CD14-positive monocyte (primary cell): ENCODE measurements around the gene AKAP8. TPM values are rescaled to one million over a fixed set of nuclear protein-coding genes. Genes with fewer than 3 reads are reported as not detected.

Experiments used
- DNase-seq, 3 donors: peaks; one replicate each; pipeline ENCODE4 v3.0.0-alpha.2; 2011 to 2022
- H2AFZ ChIP-seq: 2 replicates; pipeline ENCODE4 v1.6.0; 2012; ENCODE audit warnings: mild to moderate bottlenecking, low read depth, low read length, inconsistent platforms; ENCODE audit not compliant: insufficient read depth, poor library complexity, severe bottlenecking
- H3K27ac ChIP-seq, 2 donors: 1 replicate in 1 of 2; 2 replicates in 1 of 2; pipeline ENCODE4 v1.5.1; 2012 to 2013; ENCODE audit warnings: low read length in 2 of 2, control low read depth in 1 of 2, inconsistent platforms in 1 of 2, low read depth in 1 of 2, mild to moderate bottlenecking in 1 of 2
- H3K27me3 ChIP-seq, 2 donors: one replicate each; pipeline versions ENCODE4 v1.6.0 to v1.6.1; 2011 to 2013; ENCODE audit warnings: low read length in 2 of 2; ENCODE audit not compliant: control insufficient read depth in 2 of 2, insufficient read depth in 2 of 2
- H3K36me3 ChIP-seq, 2 donors: replicated peaks in 1 of 2; 1 replicate in 1 of 2; 2 replicates in 1 of 2; pipeline versions ENCODE4 v1.5.1 to v1.6.1; 2012 to 2013; ENCODE audit warnings: low read length in 2 of 2, control low read depth in 1 of 2, inconsistent platforms in 1 of 2, mild to moderate bottlenecking in 1 of 2; ENCODE audit not compliant: insufficient read depth in 2 of 2, control insufficient read depth in 1 of 2
- H3K4me1 ChIP-seq, 2 donors: 1 replicate in 1 of 2; 2 replicates in 1 of 2; pipeline versions ENCODE4 v1.5.1 to v1.6.1; 2012 to 2013; ENCODE audit warnings: low read length in 2 of 2, control low read depth in 1 of 2, inconsistent platforms in 1 of 2, mild to moderate bottlenecking in 1 of 2, moderate library complexity in 1 of 2; ENCODE audit not compliant: insufficient read depth in 2 of 2, control insufficient read depth in 1 of 2
- H3K4me2 ChIP-seq: replicated peaks from 2 replicates; pipeline ENCODE3; 2012; ENCODE audit warnings: low read length, moderate library complexity, mild to moderate bottlenecking; ENCODE audit not compliant: poor library complexity, severe bottlenecking; ENCODE audit errors: extremely low read depth
- H3K4me3 ChIP-seq, 3 experiments: fragments of 200-600 bp in 1 of 3; sonication (generic) in 1 of 3; replicated peaks in 1 of 3; 1 replicate in 2 of 3; 2 replicates in 1 of 3; pipeline ENCODE4 v1.5.1; 2011 to 2013; ENCODE audit warnings: low read length in 3 of 3, mild to moderate bottlenecking in 3 of 3, control low read depth in 2 of 3, low read depth in 2 of 3, inconsistent platforms in 1 of 3, moderate library complexity in 1 of 3
- H3K79me2 ChIP-seq: 2 replicates; pipeline ENCODE4 v1.6.0; 2012; ENCODE audit warnings: mild to moderate bottlenecking, control low read depth, inconsistent platforms, low read length, moderate library complexity; ENCODE audit not compliant: insufficient read depth
- H3K9ac ChIP-seq: 2 replicates; pipeline ENCODE4 v1.6.0; 2017; ENCODE audit warnings: low read length, mild to moderate bottlenecking; ENCODE audit not compliant: insufficient read depth, poor library complexity, severe bottlenecking
- H3K9me3 ChIP-seq, 2 donors: replicated peaks in 1 of 2; 1 replicate in 1 of 2; 2 replicates in 1 of 2; pipeline versions ENCODE4 v1.5.1 to v1.6.1; 2012 to 2013; ENCODE audit warnings: low read length in 2 of 2, control low read depth in 1 of 2; ENCODE audit not compliant: control insufficient read depth in 1 of 2, insufficient read depth in 1 of 2
- H4K20me1 ChIP-seq: 2 replicates; pipeline ENCODE4 v1.6.0; 2012; ENCODE audit warnings: mild to moderate bottlenecking, low read length, control low read depth, moderate library complexity; ENCODE audit not compliant: insufficient read depth
- H3K27ac Mint-ChIP-seq, 7 donors: one replicate each; pipeline ENCODE4 v1.8.0; 2020; ENCODE audit warnings: mild to moderate bottlenecking in 7 of 7, mixed read lengths in 7 of 7, moderate library complexity in 6 of 7, inconsistent platforms in 2 of 7
- H3K27me3 Mint-ChIP-seq, 3 donors: one replicate each; pipeline ENCODE4 v1.8.0; 2021 to 2022; ENCODE audit warnings: low read depth in 3 of 3, mild to moderate bottlenecking in 3 of 3, mixed read lengths in 3 of 3, moderate library complexity in 3 of 3, inconsistent platforms in 1 of 3
- H3K36me3 Mint-ChIP-seq, 2 donors: one replicate each; pipeline ENCODE4 v1.8.0; 2020; ENCODE audit warnings: mixed read lengths in 2 of 2, inconsistent platforms in 1 of 2, mild to moderate bottlenecking in 1 of 2
- H3K4me1 Mint-ChIP-seq: one replicate; pipeline ENCODE4 v1.8.0; 2020; ENCODE audit warnings: mild to moderate bottlenecking, mixed read lengths
- H3K4me3 Mint-ChIP-seq, 2 donors: one replicate each; pipeline ENCODE4 v1.8.0; 2020; ENCODE audit warnings: mild to moderate bottlenecking in 2 of 2, mixed read lengths in 2 of 2, moderate library complexity in 1 of 2
- H3K9me3 Mint-ChIP-seq, 7 donors: one replicate each; pipeline ENCODE4 v1.8.0; 2020 to 2022; ENCODE audit warnings: mixed read lengths in 7 of 7, mild to moderate bottlenecking in 6 of 7, moderate library complexity in 6 of 7, inconsistent platforms in 2 of 7
- WGBS: methylation state at CpG from one replicate; pipeline ENCODE4 v1.1.5; 2013; ENCODE audit warnings: missing lambda C conversion rate; ENCODE audit not compliant: insufficient coverage; 5-methylcytosine and 5-hydroxymethylcytosine counted together
- intact Hi-C, 2 donors: fragments of 100-400 bp; cut with micrococcal nuclease; formaldehyde crosslinking; loops; one replicate each; pipeline versions ENCODE4 v1.15.0 to v1.15.1; 2023
- polyA plus RNA-seq, 3 donors: library from polyadenylated mRNA; depleted of rRNA in 1 of 3; unstranded in 2 of 3; stranded (reverse) in 1 of 3; fragments of 300-500 nt in 2 of 3; fragments of >200 nt in 1 of 3; fragmentation: Illumina TruSeq in 2 of 3; gene quantifications; 1 replicate in 2 of 3; 2 replicates in 1 of 3; pipeline ENCODE4 v1.2.3, GENCODE V29; 2012 to 2021
- TF ChIP-seq, protein P1 (sequence below): fragments of 200-600 bp; IDR thresholded peaks from one replicate; pipeline ENCODE4 v1.8.0; 2022; ENCODE audit warnings: antibody characterized with exemption, mild to moderate bottlenecking

AKAP8 gene
- polyA plus RNA-seq, 3 donors = 8.0 to 25.9 (median 12.3) TPM

DNA sequence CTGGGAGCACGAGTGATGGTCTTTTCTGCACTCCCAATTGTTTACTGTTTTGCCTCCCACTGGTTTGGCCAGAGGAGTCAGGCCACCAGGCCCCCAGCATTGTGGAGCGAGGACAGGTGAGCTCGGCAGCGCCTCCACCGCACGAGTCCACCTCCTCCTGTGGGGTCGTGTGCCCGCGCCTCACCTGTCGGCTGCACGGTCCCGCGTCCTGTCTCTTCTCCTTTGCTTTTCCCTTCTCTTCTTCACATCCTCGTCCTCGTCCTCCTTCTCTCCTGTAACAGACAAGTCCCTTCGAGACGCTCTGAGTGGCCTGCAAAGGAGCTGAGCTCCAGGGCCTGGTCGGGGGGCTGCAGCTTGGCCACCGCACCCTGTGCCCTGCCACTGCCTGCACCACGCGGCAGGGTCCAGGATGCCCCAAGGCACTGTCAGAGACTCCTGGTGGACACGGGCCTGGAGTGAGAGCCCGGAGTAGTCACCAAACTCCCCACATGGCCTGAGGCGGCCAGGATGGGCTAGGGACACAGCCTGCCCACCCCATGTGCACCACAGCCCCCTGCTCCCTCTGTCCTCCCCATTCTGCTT is 11.4 kb downstream of the AKAP8 start:
- WGBS = 99% methylated on average over 24 of the region's 24 CpGs
- no peak overlapping the region for H3K27ac ChIP-seq
- TF ChIP-seq, protein P1, sequence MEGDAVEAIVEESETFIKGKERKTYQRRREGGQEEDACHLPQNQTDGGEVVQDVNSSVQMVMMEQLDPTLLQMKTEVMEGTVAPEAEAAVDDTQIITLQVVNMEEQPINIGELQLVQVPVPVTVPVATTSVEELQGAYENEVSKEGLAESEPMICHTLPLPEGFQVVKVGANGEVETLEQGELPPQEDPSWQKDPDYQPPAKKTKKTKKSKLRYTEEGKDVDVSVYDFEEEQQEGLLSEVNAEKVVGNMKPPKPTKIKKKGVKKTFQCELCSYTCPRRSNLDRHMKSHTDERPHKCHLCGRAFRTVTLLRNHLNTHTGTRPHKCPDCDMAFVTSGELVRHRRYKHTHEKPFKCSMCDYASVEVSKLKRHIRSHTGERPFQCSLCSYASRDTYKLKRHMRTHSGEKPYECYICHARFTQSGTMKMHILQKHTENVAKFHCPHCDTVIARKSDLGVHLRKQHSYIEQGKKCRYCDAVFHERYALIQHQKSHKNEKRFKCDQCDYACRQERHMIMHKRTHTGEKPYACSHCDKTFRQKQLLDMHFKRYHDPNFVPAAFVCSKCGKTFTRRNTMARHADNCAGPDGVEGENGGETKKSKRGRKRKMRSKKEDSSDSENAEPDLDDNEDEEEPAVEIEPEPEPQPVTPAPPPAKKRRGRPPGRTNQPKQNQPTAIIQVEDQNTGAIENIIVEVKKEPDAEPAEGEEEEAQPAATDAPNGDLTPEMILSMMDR = no peak

DNA sequence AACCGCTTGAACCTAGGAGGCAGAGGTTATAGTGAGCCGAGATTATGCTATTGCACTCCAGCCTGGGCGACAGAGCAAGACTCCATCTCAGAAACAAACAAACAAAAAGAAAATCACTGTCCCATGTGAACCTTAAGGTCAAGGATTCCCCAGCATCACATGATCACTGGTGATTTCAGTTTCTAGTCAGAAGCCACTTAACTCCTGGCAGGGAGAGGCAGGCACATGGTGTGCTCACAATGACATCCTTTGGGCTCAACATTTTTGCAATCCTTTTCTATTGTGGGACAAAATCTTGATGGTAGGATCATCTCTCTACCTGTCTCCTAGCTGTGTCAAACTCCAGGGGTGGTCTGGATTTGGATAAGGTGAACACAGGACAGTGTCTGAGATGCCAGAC is 12.1 kb downstream of the AKAP8 start:
- peaks cover 5% of the 10 kb centered on the region for H3K79me2 ChIP-seq
- no peak for DNase-seq
- Mint-ChIP-seq H3K27ac (peak overlapping the region in 3 of 7 donors; percentile 30 to 69 (median 43)), H3K4me1 (no peaks in the 10 kb centered on the region), H3K4me3 (no peak overlapping the region), H3K27me3 (no peaks in the 10 kb centered on the region), H3K9me3 (no peaks in the 10 kb centered on the region), H3K36me3 (peaks cover 71 to 91% of the 10 kb centered on the region in 2 donors)
- TF ChIP-seq, protein P1 = no peak
- H3K4me2 ChIP-seq = no peak overlapping the region
- H4K20me1 ChIP-seq = peaks cover 44% of the 10 kb centered on the region
- intact Hi-C loops = no loop called here
- peaks cover 68 to 80% of the 10 kb centered on the region in 2 donors for H3K36me3 ChIP-seq
- no peaks in the 10 kb centered on the region for H3K27me3 ChIP-seq
- no peaks in the 10 kb centered on the region for H3K4me1 ChIP-seq
- no peak overlapping the region for H3K27ac ChIP-seq
- H3K9ac ChIP-seq = no peak overlapping the region
- H3K4me3 ChIP-seq = no peak overlapping the region
- WGBS = no CpG with 5 or more reads among the region's 3 CpGs
- no peaks in the 10 kb centered on the region for H3K9me3 ChIP-seq
- H2AFZ ChIP-seq = no peak overlapping the region

More for the DNA sequence above, 11.4 kb downstream of the AKAP8 start:
- peaks cover 75 to 87% of the 10 kb centered on the region in 2 donors for H3K36me3 ChIP-seq
- H3K4me3 ChIP-seq = no peak overlapping the region
- peaks cover 12% of the 10 kb centered on the region for H3K79me2 ChIP-seq
- H3K9me3 ChIP-seq = no peaks in the 10 kb centered on the region
- intact Hi-C loops = no loop called here
- Mint-ChIP-seq H3K36me3 (peaks cover 75 to 95% of the 10 kb centered on the region in 2 donors), H3K4me1 (no peaks in the 10 kb centered on the region), H3K4me3 (no peak overlapping the region), H3K9me3 (no peaks in the 10 kb centered on the region), H3K27me3 (peaks cover 0 to 2% (median 0%) of the 10 kb centered on the region in 3 donors), H3K27ac (peak overlapping the region in 4 of 7 donors; percentile 30 to 74 (median 50))
- no peak overlapping the region for H2AFZ ChIP-seq
- no peak overlapping the region for H3K4me2 ChIP-seq
- H3K9ac ChIP-seq = no peak overlapping the region
- H4K20me1 ChIP-seq = peaks cover 51% of the 10 kb centered on the region
- DNase-seq = no peak
- no peaks in the 10 kb centered on the region for H3K4me1 ChIP-seq
- no peaks in the 10 kb centered on the region for H3K27me3 ChIP-seq
